Chondrocyte (in vitro differentiated cells): ENCODE measurements around the gene RAVER1. TPM values are rescaled to one million over a fixed set of nuclear protein-coding genes. Genes with fewer than 3 reads are reported as not detected.

Experiments
- DNase-seq: peaks from one replicate; pipeline ENCODE4 v3.0.0; 2021; ENCODE audit warnings: mixed read lengths, low spot score
- H3K27ac Mint-ChIP-seq: one replicate; pipeline ENCODE4 v1.8.0; 2021; ENCODE audit warnings: mild to moderate bottlenecking, moderate library complexity, mixed read lengths; ENCODE audit not compliant: unreplicated experiment
- H3K27me3 Mint-ChIP-seq: 2 replicates; pipeline ENCODE4 v1.8.0; 2021; ENCODE audit warnings: low read depth, mixed read lengths
- H3K36me3 Mint-ChIP-seq: 2 replicates; pipeline ENCODE4 v1.8.0; 2021; ENCODE audit warnings: low read depth, mixed read lengths
- H3K4me1 Mint-ChIP-seq: 2 replicates; pipeline ENCODE4 v1.8.0; 2021; ENCODE audit warnings: low read depth, mild to moderate bottlenecking, mixed read lengths
- H3K4me3 Mint-ChIP-seq: one replicate; pipeline ENCODE4 v1.8.0; 2021; ENCODE audit warnings: mild to moderate bottlenecking, moderate library complexity, mixed read lengths; ENCODE audit not compliant: unreplicated experiment
- H3K9me3 Mint-ChIP-seq: 2 replicates; pipeline ENCODE4 v1.8.0; 2021; ENCODE audit warnings: low read depth, mixed read lengths
- CTCF ChIP-seq: fragments of 200-600 bp; sonication (generic); IDR thresholded peaks from 2 replicates; pipeline ENCODE4 v1.5.0; 2021; ENCODE audit warnings: antibody characterized with exemption, mild to moderate bottlenecking, moderate library complexity
- total RNA-seq: library from RNA; stranded (reverse); gene quantifications from 3 replicates; pipeline ENCODE4 v1.2.1, GENCODE V29; 2021

Gene RAVER1
- total RNA-seq, 1 donor from 2014 or later: 32.3 TPM

- H3K27ac Mint-ChIP-seq: no peak overlapping the region
- no peaks in the 10 kb centered on the region for H3K9me3 Mint-ChIP-seq
- DNase-seq: no peak
- no peak overlapping the region for H3K4me3 Mint-ChIP-seq
- H3K4me1 Mint-ChIP-seq: peaks cover 27% of the 10 kb centered on the region
- no peaks in the 10 kb centered on the region for H3K27me3 Mint-ChIP-seq
- TF ChIP-seq CTCF: no peak
- peaks cover 1% of the 10 kb centered on the region for H3K36me3 Mint-ChIP-seq
Measured at GRCh38 chr19:10274589-10274988, 58.7 kb downstream of the RAVER1 start.

GRCh38 chr19:10271543-10272086 is 61.7 kb downstream of the RAVER1 start:
- peak overlapping the region; percentile 58 for H3K4me3 Mint-ChIP-seq
- H3K36me3 Mint-ChIP-seq: peaks cover 1% of the 10 kb centered on the region
- H3K9me3 Mint-ChIP-seq: no peaks in the 10 kb centered on the region
- peak overlapping the region; percentile 12 for H3K27ac Mint-ChIP-seq
- no peak for TF ChIP-seq CTCF
- H3K4me1 Mint-ChIP-seq: peaks cover 17% of the 10 kb centered on the region
- no peak for DNase-seq
- no peaks in the 10 kb centered on the region for H3K27me3 Mint-ChIP-seq

- peaks cover 1% of the 10 kb centered on the region for H3K36me3 Mint-ChIP-seq
- no peaks in the 10 kb centered on the region for H3K9me3 Mint-ChIP-seq
- H3K27me3 Mint-ChIP-seq: no peaks in the 10 kb centered on the region
- peak within 1 kb of the TSS; percentile 58 for H3K4me3 Mint-ChIP-seq
- peak; percentile 15 for TF ChIP-seq CTCF
- no peak for DNase-seq
- peaks cover 15% of the 10 kb centered on the region for H3K4me1 Mint-ChIP-seq
- H3K27ac Mint-ChIP-seq: peak within 1 kb of the TSS; percentile 12
Measured at GRCh38 chr19:10270616-10271394, 62.5 kb downstream of the RAVER1 start, which contains the start of gene ICAM1. Gene ICAM1 (plus strand): TSS chr19:10271120. CDS start chr19:10271160, 40 bp downstream.

- H3K27ac Mint-ChIP-seq: no peak overlapping the region
- TF ChIP-seq CTCF: no peak
- H3K36me3 Mint-ChIP-seq: peaks cover 1% of the 10 kb centered on the region
- H3K4me3 Mint-ChIP-seq: peak overlapping the region; percentile 58
- H3K9me3 Mint-ChIP-seq: no peaks in the 10 kb centered on the region
- DNase-seq: no peak
- H3K27me3 Mint-ChIP-seq: no peaks in the 10 kb centered on the region
- H3K4me1 Mint-ChIP-seq: peaks cover 15% of the 10 kb centered on the region
Measured at GRCh38 chr19:10270180-10270615, 63.1 kb downstream of the RAVER1 start.

- peak; percentile 94 for TF ChIP-seq CTCF
- DNase-seq: no peak
Measured at GRCh38 chr19:10269333-10270179, 63.8 kb downstream of the RAVER1 start.

More at GRCh38 chr19:10269333-10270179, 63.8 kb downstream of the RAVER1 start:
- peak overlapping the region; percentile 59 for H3K27ac Mint-ChIP-seq
- H3K9me3 Mint-ChIP-seq: no peaks in the 10 kb centered on the region
- H3K36me3 Mint-ChIP-seq: peaks cover 1% of the 10 kb centered on the region
- peak overlapping the region; percentile 58 for H3K4me3 Mint-ChIP-seq
- H3K27me3 Mint-ChIP-seq: no peaks in the 10 kb centered on the region
- peaks cover 15% of the 10 kb centered on the region for H3K4me1 Mint-ChIP-seq
